ENCODE data around the gene CPT1B.

Gene CPT1B

GRCh38 chr22:50605613-50606074 is 27.4 kb upstream of the CPT1B start:
- TF ChIP-seq, protein P1, sequence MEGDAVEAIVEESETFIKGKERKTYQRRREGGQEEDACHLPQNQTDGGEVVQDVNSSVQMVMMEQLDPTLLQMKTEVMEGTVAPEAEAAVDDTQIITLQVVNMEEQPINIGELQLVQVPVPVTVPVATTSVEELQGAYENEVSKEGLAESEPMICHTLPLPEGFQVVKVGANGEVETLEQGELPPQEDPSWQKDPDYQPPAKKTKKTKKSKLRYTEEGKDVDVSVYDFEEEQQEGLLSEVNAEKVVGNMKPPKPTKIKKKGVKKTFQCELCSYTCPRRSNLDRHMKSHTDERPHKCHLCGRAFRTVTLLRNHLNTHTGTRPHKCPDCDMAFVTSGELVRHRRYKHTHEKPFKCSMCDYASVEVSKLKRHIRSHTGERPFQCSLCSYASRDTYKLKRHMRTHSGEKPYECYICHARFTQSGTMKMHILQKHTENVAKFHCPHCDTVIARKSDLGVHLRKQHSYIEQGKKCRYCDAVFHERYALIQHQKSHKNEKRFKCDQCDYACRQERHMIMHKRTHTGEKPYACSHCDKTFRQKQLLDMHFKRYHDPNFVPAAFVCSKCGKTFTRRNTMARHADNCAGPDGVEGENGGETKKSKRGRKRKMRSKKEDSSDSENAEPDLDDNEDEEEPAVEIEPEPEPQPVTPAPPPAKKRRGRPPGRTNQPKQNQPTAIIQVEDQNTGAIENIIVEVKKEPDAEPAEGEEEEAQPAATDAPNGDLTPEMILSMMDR (IDR thresholded peaks at IDR 0.05; ENCODE audit: extremely low read depth, insufficient read depth, missing control alignments) = no peak

DNA sequence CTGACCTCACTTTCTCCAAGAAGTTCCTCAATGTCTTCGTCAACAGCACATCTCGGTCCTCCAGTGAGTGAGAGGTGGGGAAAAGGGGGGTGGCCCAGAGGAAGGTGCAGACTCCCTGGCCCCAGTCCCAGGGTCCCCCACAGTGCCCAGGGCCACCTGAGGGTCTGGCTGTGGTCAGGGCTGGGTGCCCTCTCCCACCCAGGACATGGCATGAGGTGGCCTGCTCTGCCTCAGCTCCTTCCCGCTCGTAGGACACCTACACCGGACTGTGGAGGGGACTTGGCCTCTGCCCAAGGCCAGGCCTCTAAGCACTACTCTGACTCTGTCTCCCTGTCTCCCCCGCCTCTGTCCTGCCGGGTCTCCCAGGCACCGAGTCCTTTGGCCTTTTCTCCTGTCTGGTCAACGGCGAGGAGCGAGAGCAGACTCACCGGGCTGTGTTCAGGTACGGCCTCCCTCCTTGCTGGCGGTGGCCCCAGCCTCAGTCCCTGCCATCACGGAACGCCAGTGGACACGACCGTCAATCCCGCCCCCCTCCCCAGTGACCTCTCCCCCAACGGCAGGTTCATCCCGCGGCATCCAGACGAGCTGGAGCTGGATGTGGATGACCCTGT is 26.9 kb upstream of the CPT1B start:
- in situ Hi-C loops (cut with MboI; ENCODE audit: low pct_unique_long_range_greater_than_20kb, low sequenced_read_pairs, unreplicated experiment) = no loop called here
- TF ChIP-seq, protein P1 (IDR thresholded peaks at IDR 0.05; ENCODE audit: extremely low read depth, insufficient read depth, missing control alignments) = no peak
- DNase-seq (ENCODE audit: low spot score) = peak; percentile 41

More at GRCh38 chr22:50605613-50606074, 27.4 kb upstream of the CPT1B start:
- in situ Hi-C loops (cut with MboI; ENCODE audit: low pct_unique_long_range_greater_than_20kb, low sequenced_read_pairs, unreplicated experiment) = no loop called here
- DNase-seq (ENCODE audit: low spot score) = peak; percentile 30

- DNase-seq (ENCODE audit: low spot score) = peak; percentile 31
- TF ChIP-seq, protein P1 (IDR thresholded peaks at IDR 0.05; ENCODE audit: extremely low read depth, insufficient read depth, missing control alignments) = no peak
- in situ Hi-C loops (cut with MboI; ENCODE audit: low pct_unique_long_range_greater_than_20kb, low sequenced_read_pairs, unreplicated experiment) = no loop called here
These were observed 26.2 kb upstream of the CPT1B start for GRCh38 chr22:50604256-50605001.

GRCh38 chr22:50603511-50604255 is 25.5 kb upstream of the CPT1B start:
- peak; percentile 42 for DNase-seq (ENCODE audit: low spot score)
- TF ChIP-seq, protein P1 (IDR thresholded peaks at IDR 0.05; ENCODE audit: extremely low read depth, insufficient read depth, missing control alignments) = no peak
- in situ Hi-C loops (cut with MboI; ENCODE audit: low pct_unique_long_range_greater_than_20kb, low sequenced_read_pairs, unreplicated experiment) = no loop called here

DNA sequence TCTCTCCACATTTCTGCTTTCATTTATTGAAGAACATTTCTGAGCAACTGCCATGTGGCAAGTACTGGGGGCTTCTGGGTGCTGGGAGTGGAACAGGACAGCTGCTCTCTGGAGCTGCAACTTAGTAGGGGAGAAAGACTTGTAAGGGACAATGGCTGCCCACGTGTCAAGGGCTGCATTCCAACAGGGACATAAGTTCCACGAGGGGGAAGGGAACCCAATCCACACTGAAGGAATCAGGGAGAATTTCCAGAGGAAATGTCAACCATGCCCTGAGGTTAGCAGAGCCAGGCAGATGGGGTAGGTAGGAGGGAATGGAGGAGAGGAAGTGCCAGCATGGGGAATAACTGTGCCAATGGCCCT is 24.1 kb upstream of the CPT1B start:
- in situ Hi-C loops (cut with MboI; ENCODE audit: low pct_unique_long_range_greater_than_20kb, low sequenced_read_pairs, unreplicated experiment) = no loop called here

More for the DNA sequence above, 24.1 kb upstream of the CPT1B start:
- TF ChIP-seq, protein P1 (IDR thresholded peaks at IDR 0.05; ENCODE audit: extremely low read depth, insufficient read depth, missing control alignments) = no peak
- DNase-seq (ENCODE audit: low spot score) = peak; percentile 27

All from GM13977 (cell line).